NOMO-1 treated with dmso at 0.1 percent for 144 hours (cell line): ENCODE data around the gene MAMDC2.

Source experiments
- DNase-seq: peaks from one replicate; lab custom pipeline; 2025; ENCODE audit not compliant: unreplicated experiment; lab: John Stamatoyannopoulos, UW

MAMDC2 gene

GRCh38 chr9:70101265-70101664 lies 57.6 kb downstream of the MAMDC2 start:
- DNase-seq = no peak

GRCh38 chr9:70105147-70105546 lies 61.5 kb downstream of the MAMDC2 start:
- DNase-seq = no peak

GRCh38 chr9:70106571-70106970 lies 62.9 kb downstream of the MAMDC2 start:
- DNase-seq = no peak

GRCh38 chr9:70107558-70107957 lies 63.9 kb downstream of the MAMDC2 start:
- no peak for DNase-seq

DNA sequence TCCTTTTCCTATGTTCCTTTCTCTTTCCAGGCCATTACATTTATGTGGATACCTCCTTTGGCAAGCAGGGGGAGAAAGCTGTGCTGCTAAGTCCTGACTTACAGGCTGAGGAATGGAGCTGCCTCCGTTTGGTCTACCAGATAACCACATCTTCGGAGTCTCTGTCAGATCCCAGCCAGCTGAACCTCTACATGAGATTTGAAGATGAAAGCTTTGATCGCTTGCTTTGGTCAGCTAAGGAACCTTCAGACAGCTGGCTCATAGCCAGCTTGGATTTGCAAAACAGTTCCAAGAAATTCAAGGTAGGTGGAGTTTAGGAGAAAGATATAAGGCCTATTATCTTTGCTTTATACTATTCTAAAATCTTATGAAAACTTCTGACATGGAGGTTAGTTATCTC lies 64.5 kb downstream of the MAMDC2 start:
- no peak for DNase-seq

- DNase-seq = no peak
Observed at GRCh38 chr9:70110194-70111041, 66.8 kb downstream of the MAMDC2 start.

DNA sequence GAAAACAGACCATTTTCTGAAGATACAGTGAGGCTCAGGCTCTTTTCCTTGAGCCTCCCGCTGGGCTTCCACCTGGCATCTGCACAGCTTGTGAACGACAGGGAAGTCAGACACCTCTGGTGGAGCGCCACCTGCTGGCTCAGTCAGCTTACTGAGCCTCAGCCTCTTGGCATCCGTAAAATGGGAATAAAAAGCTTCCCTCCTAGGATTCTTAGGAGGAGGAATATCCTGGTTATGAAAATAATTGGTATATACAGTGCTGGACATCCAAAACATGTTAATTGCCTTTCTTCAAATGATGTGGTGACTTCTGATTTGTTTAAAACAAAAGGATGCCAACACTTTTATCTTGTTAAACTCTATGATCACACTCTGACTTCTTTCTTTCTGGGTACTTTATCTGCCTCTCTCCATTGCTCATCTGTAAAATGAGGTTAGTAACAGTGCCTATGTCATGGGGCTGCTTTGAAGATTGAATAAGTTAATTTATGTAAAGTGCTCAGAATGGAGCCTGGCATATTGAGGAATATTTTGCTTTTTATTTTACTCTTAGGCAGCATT lies 67.5 kb downstream of the MAMDC2 start:
- DNase-seq = no peak

- no peak for DNase-seq
Observed at GRCh38 chr9:70111641-70112236, 68.1 kb downstream of the MAMDC2 start.

DNA sequence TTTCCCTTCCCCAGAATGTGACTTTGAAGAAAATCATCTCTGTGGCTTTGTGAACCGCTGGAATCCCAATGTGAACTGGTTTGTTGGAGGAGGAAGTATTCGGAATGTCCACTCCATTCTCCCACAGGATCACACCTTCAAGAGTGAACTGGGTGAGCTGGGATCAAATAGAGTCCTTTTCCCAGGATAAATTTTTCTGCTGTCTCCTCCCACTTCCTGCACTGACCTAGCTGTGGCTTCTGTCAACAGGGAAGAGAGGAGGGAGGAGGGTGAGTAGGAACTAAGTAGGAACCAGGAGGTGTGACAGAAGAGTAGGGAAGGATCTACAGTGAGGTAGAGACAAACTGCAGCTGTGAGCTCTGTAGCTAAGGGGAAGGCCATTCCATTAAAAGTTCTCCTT lies 69.3 kb downstream of the MAMDC2 start:
- DNase-seq = no peak

DNA sequence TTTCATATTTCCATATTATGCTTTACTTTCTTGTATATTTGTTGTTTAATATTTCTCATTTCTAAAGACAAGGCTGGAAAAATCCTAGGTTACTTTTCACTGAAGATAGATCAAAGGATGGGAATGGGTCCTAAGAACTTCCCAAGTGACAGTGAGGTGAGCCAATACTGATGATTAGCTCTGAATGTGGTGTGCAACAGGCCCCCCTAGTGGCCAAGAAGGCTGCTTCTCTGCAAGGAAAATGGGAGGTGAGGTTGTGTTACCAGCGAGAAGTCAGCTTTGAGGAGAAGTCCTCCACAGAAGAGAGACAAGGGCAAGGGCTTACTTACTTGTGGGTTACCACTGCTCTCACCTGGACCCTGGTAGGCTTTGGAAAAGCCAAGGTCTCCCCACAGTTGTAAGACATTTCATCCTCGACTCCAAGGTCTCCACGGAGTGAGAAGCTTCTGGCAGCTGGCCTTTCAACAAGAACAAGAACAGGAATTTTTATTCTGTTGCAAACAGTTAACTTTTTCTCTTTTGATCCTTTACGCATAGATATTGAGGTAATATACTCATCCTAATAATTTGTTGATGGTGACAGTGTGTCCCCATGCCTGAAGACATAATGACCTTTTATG lies 69.9 kb downstream of the MAMDC2 start:
- DNase-seq = no peak

- no peak for DNase-seq
Observed at GRCh38 chr9:70114898-70115297, 71.2 kb downstream of the MAMDC2 start.

- DNase-seq = no peak
Observed at GRCh38 chr9:70117835-70118319, 74.2 kb downstream of the MAMDC2 start.

GRCh38 chr9:70119786-70120185 lies 76.1 kb downstream of the MAMDC2 start:
- DNase-seq = no peak

DNA sequence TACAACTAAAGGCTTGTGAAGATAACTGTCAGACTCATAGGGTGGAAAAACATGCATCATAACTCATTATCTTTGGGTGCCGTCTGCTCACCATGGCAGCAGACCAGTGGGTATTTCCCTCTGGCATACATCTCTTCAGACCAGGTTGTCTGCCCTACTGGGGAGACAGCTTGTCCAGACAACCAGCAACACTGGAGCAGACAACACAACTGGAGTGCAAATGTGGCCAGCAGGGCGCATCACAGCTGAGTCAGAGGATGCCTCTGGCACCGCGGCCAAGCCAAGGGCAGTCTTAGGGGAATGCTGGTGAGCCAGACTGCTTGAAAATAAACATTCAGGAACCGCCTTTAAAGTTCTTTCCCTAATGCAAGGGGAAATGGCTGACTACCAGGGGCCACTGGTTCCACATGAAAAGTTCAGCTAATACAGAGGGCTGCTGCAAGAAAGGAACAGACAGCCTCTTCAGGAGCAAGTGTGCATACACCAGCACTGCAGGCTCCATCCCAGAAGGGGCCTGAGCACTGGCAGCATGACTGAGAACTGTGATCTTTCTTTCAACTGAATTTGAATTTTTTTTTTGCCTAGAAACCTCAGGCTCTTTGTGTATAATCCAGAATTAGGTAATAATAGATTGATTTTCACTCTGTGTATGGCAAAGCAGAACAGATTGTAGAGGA lies 77.3 kb downstream of the MAMDC2 start:
- DNase-seq = no peak

DNA sequence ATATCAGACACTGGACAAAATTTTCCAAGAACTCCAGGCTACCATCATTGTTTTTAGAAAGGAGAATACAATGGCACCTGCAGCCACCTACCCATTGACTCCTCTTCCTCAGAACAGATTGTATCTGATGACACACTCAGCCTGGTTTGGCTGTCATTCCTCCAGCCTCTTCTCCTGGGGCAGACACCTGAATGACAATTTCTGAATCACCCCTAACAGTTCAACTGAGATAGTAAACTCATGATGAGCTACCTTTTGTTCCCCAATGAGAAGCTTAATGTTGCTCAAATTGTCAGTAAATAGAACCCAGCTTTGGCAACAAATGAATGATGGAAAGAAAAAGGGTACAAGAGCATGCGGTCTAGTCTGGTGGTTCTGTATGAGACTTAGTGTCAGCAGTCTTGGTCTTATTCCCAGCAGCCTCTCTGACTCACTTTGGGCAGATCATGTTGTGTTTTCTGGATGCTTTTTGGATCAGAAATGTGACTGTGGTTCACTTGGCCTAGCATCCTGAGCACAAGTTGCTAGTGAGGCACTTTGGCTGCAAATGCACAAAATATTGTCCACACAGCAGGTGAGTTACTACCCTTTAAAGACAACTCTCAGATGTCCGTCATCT lies 78.3 kb downstream of the MAMDC2 start:
- no peak for DNase-seq

GRCh38 chr9:70123695-70124094 lies 80.0 kb downstream of the MAMDC2 start:
- no peak for DNase-seq

DNA sequence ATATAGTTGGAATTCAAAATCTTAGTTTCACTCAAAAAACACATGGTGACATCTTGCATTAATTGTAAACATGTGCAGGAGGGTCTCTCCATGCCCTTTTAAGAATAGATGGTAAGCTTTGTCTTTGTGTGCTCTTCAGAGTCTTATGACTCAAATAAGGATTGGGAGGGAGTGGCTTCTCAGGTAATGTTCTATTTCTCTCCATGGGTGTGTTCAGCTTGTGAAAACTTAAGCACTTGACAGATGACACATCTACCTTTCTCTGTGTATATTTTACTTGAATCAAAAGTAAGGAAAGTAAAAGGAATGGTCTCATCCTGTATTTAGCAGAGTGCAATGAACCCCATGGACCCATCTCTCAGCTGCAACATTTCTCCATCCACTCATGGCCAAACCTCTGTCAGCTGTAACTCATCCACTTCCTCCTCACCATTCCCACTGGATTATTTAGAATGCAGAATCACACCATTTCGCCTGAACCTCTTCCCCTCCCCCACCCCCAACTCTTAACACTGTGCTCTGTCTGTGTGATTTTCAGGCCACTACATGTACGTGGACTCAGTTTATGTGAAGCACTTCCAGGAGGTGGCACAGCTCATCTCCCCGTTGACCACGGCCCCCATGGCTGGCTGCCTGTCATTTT lies 82.1 kb downstream of the MAMDC2 start:
- no peak for DNase-seq

DNA sequence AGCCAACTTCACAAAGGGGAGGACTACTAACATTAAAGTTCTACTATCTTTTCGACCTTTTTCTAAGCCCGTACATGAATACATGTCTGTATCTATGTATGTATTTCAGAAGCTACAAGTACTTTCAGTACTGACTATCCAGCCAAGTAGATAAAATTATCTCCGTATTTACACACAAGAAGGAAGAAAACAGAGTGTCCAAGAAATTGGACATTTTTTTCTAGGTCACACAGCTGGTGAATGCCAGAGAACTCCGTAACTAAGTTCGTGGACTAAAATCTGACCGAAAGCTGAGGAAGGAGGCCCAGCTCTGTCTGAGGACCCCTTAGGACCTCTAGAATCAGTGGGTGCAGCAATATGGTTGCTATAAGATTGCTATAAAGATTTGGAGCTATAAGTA lies 83.4 kb downstream of the MAMDC2 start:
- DNase-seq = no peak

DNA sequence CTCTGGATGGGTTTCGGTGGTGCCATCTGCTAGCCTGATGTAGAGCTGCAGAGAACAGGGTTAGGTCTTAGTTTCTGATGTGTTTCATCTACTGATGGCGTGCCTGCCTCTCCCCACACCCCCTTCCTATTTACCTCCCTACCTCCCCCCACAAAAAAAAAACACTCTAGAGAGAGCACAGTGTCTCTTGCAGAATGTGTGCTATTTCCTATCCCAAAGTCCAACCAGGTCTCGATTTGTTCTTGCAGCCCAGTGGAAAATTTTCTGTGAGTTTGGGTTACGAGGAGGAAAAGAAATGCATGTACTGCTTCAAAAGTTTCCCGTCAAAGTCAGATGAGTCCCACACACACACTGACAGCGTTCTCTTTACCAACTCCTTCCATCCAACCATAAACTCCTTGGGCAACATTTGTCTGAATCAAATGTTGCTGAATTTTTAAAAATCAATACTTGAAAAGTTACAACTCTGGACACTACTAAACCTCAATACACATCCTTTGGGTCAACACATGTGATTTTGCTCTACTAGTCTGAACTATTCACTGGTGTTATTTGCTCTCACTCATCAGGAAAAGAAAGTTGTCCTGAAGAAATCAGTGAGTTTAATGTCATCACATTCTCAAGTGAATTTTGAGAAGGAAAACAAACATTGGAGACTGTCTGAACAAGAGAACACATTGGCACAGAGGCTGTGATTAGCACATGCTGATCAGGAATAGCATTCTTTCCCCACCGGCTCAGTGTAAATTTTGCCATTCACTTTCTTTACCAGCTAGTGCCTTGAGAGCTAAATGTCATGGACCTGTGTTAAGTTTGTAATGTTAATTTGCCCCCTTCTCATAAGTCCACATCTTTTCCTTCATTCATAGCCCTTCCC lies 84.1 kb downstream of the MAMDC2 start:
- no peak for DNase-seq
